GM19023 (cell line): ENCODE measurements around the gene PLSCR5.

Source experiments
- ATAC-seq: cut with Tn5 transposase; IDR thresholded peaks from one replicate; pipeline ENCODE4 v1.9.1; 2021; ENCODE audit warnings: mild to moderate bottlenecking, moderate library complexity; ENCODE audit not compliant: unreplicated experiment

Gene PLSCR5

GRCh38 chr3:146589899-146590508, 15.1 kb downstream of the PLSCR5 start:
- ATAC-seq: peak; percentile 50

GRCh38 chr3:146585156-146585555, 20.0 kb downstream of the PLSCR5 start:
- no peak for ATAC-seq

GRCh38 chr3:146581951-146582467, 23.1 kb downstream of the PLSCR5 start:
- no peak for ATAC-seq

GRCh38 chr3:146581080-146581601, 24.0 kb downstream of the PLSCR5 start:
- ATAC-seq: no peak

GRCh38 chr3:146577662-146578061, 27.5 kb downstream of the PLSCR5 start:
- ATAC-seq: no peak

GRCh38 chr3:146575636-146576035, 29.5 kb downstream of the PLSCR5 start:
- no peak for ATAC-seq

- no peak for ATAC-seq
Measured at GRCh38 chr3:146574173-146574572, 31.0 kb downstream of the PLSCR5 start.

- no peak for ATAC-seq
Measured at GRCh38 chr3:146569314-146569713, 35.8 kb downstream of the PLSCR5 start.

GRCh38 chr3:146566138-146566537, 39.0 kb downstream of the PLSCR5 start:
- no peak for ATAC-seq

- no peak for ATAC-seq
Measured at GRCh38 chr3:146561879-146562278, 43.3 kb downstream of the PLSCR5 start.

GRCh38 chr3:146561463-146561862, 43.7 kb downstream of the PLSCR5 start:
- no peak for ATAC-seq

- ATAC-seq: no peak
Measured at GRCh38 chr3:146560678-146561077, 44.5 kb downstream of the PLSCR5 start.

GRCh38 chr3:146559388-146559787, 45.8 kb downstream of the PLSCR5 start:
- ATAC-seq: no peak

- no peak for ATAC-seq
Measured at GRCh38 chr3:146558781-146559180, 46.4 kb downstream of the PLSCR5 start.

GRCh38 chr3:146557745-146558144, 47.4 kb downstream of the PLSCR5 start:
- no peak for ATAC-seq

GRCh38 chr3:146555311-146555710, 49.8 kb downstream of the PLSCR5 start:
- ATAC-seq: no peak

- no peak for ATAC-seq
Measured at GRCh38 chr3:146554151-146554760, 50.9 kb downstream of the PLSCR5 start.

GRCh38 chr3:146550743-146551510, 54.2 kb downstream of the PLSCR5 start:
- peak; percentile 86 for ATAC-seq

- no peak for ATAC-seq
Measured at GRCh38 chr3:146550070-146550615, 55.0 kb downstream of the PLSCR5 start.

- no peak for ATAC-seq
Measured at GRCh38 chr3:146547235-146547835, 57.8 kb downstream of the PLSCR5 start.
